Caco-2 (cell line): ENCODE results near the gene SLC11A1. TPM values are rescaled to one million over a fixed set of nuclear protein-coding genes. Genes with fewer than 3 reads are reported as not detected.

Experiments used
- BruUV-seq: library from RNA; stranded (reverse); fragments of 400-500 nt; replicated peaks from 2 replicates; lab custom pipeline; 2021; lab: Mats Ljungman, UMichigan
- CTCF ChIA-PET: fragments of 300-600 bp; sonication (Branson Sonifier 250); formaldehyde crosslinking; loops from one replicate; lab custom pipeline; 2022; ENCODE audit warnings: antibody characterized with exemption; lab: Charles Lee
- POLR2A ChIA-PET: fragments of 300-600 bp; sonication (Branson Sonifier 250); formaldehyde crosslinking; loops from one replicate; lab custom pipeline; 2022; ENCODE audit warnings: antibody characterized with exemption; lab: Charles Lee
- DNase-seq, 2 experiments: peaks; one replicate each; pipeline versions ENCODE4 v3.0.0 to v3.0.0-alpha.2; 2020 to 2022
- H3K27me3 ChIP-seq: replicated peaks from 2 replicates; pipeline ENCODE4 v1.6.0; 2011; ENCODE audit warnings: low read length; ENCODE audit not compliant: control insufficient read depth, insufficient read depth
- H3K36me3 ChIP-seq: 2 replicates; pipeline ENCODE4 v1.5.1; 2011; ENCODE audit warnings: low read length; ENCODE audit not compliant: control insufficient read depth, insufficient read depth
- H3K4me1 ChIP-seq: fragments of 250-450 bp; sonication (Bioruptor Pico); 2 replicates; pipeline ENCODE4 v1.5.1; 2020; ENCODE audit warnings: mild to moderate bottlenecking
- H3K4me3 ChIP-seq: 2 replicates; pipeline ENCODE4 v1.5.1; 2011; ENCODE audit warnings: low read depth, mild to moderate bottlenecking, control low read depth, low read length
- H3K9me3 ChIP-seq: fragments of 250-450 bp; sonication (Bioruptor Pico); 2 replicates; pipeline ENCODE4 v1.5.1; 2020; ENCODE audit warnings: mild to moderate bottlenecking, moderate library complexity
- H3K27ac Mint-ChIP-seq: one replicate; pipeline ENCODE4 v1.8.0; 2022; ENCODE audit warnings: mixed read lengths; ENCODE audit not compliant: unreplicated experiment
- H3K27me3 Mint-ChIP-seq: one replicate; pipeline ENCODE4 v1.8.0; 2022; ENCODE audit warnings: mixed read lengths; ENCODE audit not compliant: insufficient read depth, unreplicated experiment
- H3K36me3 Mint-ChIP-seq: one replicate; pipeline ENCODE4 v1.8.0; 2022; ENCODE audit warnings: mild to moderate bottlenecking, mixed read lengths; ENCODE audit not compliant: insufficient read depth, unreplicated experiment
- H3K4me1 Mint-ChIP-seq: one replicate; pipeline ENCODE4 v1.8.0; 2022; ENCODE audit warnings: low read depth, mixed read lengths; ENCODE audit not compliant: unreplicated experiment
- H3K4me3 Mint-ChIP-seq: one replicate; pipeline ENCODE4 v1.8.0; 2022; ENCODE audit warnings: mild to moderate bottlenecking, moderate library complexity, mixed read lengths; ENCODE audit not compliant: unreplicated experiment
- H3K9me3 Mint-ChIP-seq: one replicate; pipeline ENCODE4 v1.8.0; 2022; ENCODE audit warnings: mixed read lengths; ENCODE audit not compliant: unreplicated experiment
- CTCF ChIP-seq, 2 experiments: fragments of 200-600 bp in 1 of 2; IDR thresholded peaks; 1 replicate in 1 of 2; 2 replicates in 1 of 2; pipeline versions ENCODE4 v1.5.1 to v1.8.0; 2011 to 2022; ENCODE audit warnings: antibody characterized with exemption in 1 of 2, control low read depth in 1 of 2, inconsistent platforms in 1 of 2, low read depth in 1 of 2, low read length in 1 of 2, mild to moderate bottlenecking in 1 of 2, moderate library complexity in 1 of 2; ENCODE audit not compliant: insufficient read depth in 1 of 2, severe bottlenecking in 1 of 2, unreplicated experiment in 1 of 2
- intact Hi-C: fragments of 100-400 bp; cut with micrococcal nuclease; formaldehyde crosslinking; loops from one replicate; pipeline ENCODE4 v1.10.0; 2022; ENCODE audit not compliant: unreplicated experiment
- total RNA-seq: library from RNA; stranded (reverse); gene quantifications from 2 replicates; pipeline ENCODE4 v1.2.3, GENCODE V29; 2022

SLC11A1 gene
- total RNA-seq, 1 experiment from 2014 or later, result 0.32 TPM

GRCh38 chr2:218392891-218393462 lies 10.9 kb downstream of the SLC11A1 start:
- no peaks in the 10 kb centered on the region for H3K9me3 Mint-ChIP-seq
- Histone ChIP-seq H3K36me3 (no peaks in the 10 kb centered on the region), H3K27me3 (no peaks in the 10 kb centered on the region), H3K4me1 (peaks cover 14% of the 10 kb centered on the region), H3K9me3 (no peaks in the 10 kb centered on the region), H3K4me3 (no peak overlapping the region)
- no TSS peak for BruUV-seq
- ChIA-PET POLR2A (interaction anchor here (0.9 kb wide), 1 partner anchor 100 kb away, joined by 5 read pairs; no protein-coding TSS in a partner anchor), CTCF (interaction anchor here (1.1 kb wide), 1 partner anchor 89 kb away, joined by 3 read pairs; no protein-coding TSS in a partner anchor)
- H3K36me3 Mint-ChIP-seq, result peaks cover 23% of the 10 kb centered on the region
- peaks cover 22% of the 10 kb centered on the region for H3K4me1 Mint-ChIP-seq
- DNase-seq, result no peak
- intact Hi-C loops, result no loop called here
- no peak overlapping the region for H3K27ac Mint-ChIP-seq
- no peak overlapping the region for H3K4me3 Mint-ChIP-seq
- H3K27me3 Mint-ChIP-seq, result no peaks in the 10 kb centered on the region
- TF ChIP-seq CTCF (IDR thresholded peaks at IDR 0.05; ENCODE audit: insufficient read depth in 1 of 2, low read depth in 1 of 2, low read length in 1 of 2, severe bottlenecking in 1 of 2, unreplicated experiment in 1 of 2), result no peak

- intact Hi-C loops, result no loop called here
- no peak for DNase-seq
- no peaks in the 10 kb centered on the region for H3K27me3 ChIP-seq
These were observed 11.7 kb downstream of the SLC11A1 start for GRCh38 chr2:218393750-218394290.

More at GRCh38 chr2:218393750-218394290, 11.7 kb downstream of the SLC11A1 start:
- H3K27ac Mint-ChIP-seq, result no peak overlapping the region
- H3K36me3 Mint-ChIP-seq, result peaks cover 26% of the 10 kb centered on the region
- peaks cover 22% of the 10 kb centered on the region for H3K4me1 Mint-ChIP-seq
- no peak overlapping the region for H3K4me3 Mint-ChIP-seq
- no peak for TF ChIP-seq CTCF (IDR thresholded peaks at IDR 0.05; ENCODE audit: insufficient read depth in 1 of 2, low read depth in 1 of 2, low read length in 1 of 2, severe bottlenecking in 1 of 2, unreplicated experiment in 1 of 2)
- no peaks in the 10 kb centered on the region for H3K9me3 Mint-ChIP-seq
- H3K9me3 ChIP-seq, result no peaks in the 10 kb centered on the region
- H3K4me3 ChIP-seq, result no peak overlapping the region
- H3K27me3 Mint-ChIP-seq, result no peaks in the 10 kb centered on the region
- POLR2A ChIA-PET, result interaction anchor here (0.9 kb wide), 1 partner anchor 101 kb away, joined by 5 read pairs; no protein-coding TSS in a partner anchor
- BruUV-seq, result no TSS peak
- peaks cover 14% of the 10 kb centered on the region for H3K4me1 ChIP-seq
- H3K36me3 ChIP-seq, result no peaks in the 10 kb centered on the region
- CTCF ChIA-PET, result interaction anchor here (1.1 to 1.2 kb wide), 2 partner anchors 72 to 101 kb away, joined by 3 read pairs; no protein-coding TSS in a partner anchor
